HepG2 (cell line): ENCODE measurements around the gene SASH1. TPM values are rescaled to one million over a fixed set of nuclear protein-coding genes. Genes with fewer than 3 reads are reported as not detected.

Experiments
- ATAC-seq: fragments of 200-7000 bp; cut with Tn5 transposase; 3 replicates; pipeline ENCODE4 v1.9.1; 2020; ENCODE audit warnings: mild to moderate bottlenecking, moderate library complexity
- BruUV-seq: library from RNA; stranded (reverse); fragments of 400-500 nt; replicated peaks from 2 replicates; lab custom pipeline; 2021; lab: Mats Ljungman, UMichigan
- CTCF ChIA-PET: fragments of 300-600 bp; formaldehyde crosslinking; extraction: SDS; loops from one replicate; lab custom pipeline; 2021; ENCODE audit warnings: low total read pairs, inconsistent platforms, low intra/inter-chr PET ratio; lab: Yijun Ruan, JAX
- POLR2A ChIA-PET: fragments of 350-600 bp; sonication (Branson Sonifier 250); formaldehyde crosslinking; loops from one replicate; lab custom pipeline; 2020; ENCODE audit warnings: antibody characterized with exemption, inconsistent platforms; lab: Yijun Ruan, JAX
- DNase-seq: peaks from one replicate; pipeline ENCODE4 v3.0.0-alpha.2; 2015; ENCODE audit warnings: low spot score
- FAIRE-seq: peaks from 3 replicates; lab custom pipeline; 2011; peaks lifted over from hg19 to GRCh38; lab: Jason Lieb, UNC
- H2AFZ ChIP-seq: one replicate; pipeline ENCODE4 v1.6.1; 2011; ENCODE audit warnings: low read length, inconsistent platforms
- H3K27ac ChIP-seq: fragments of 300-600 bp; 3 replicates; pipeline ENCODE4 v1.8.0; 2011; ENCODE audit warnings: mixed run types, mild to moderate bottlenecking, mixed read lengths, low read length, inconsistent platforms; ENCODE audit not compliant: insufficient read depth; ENCODE audit errors: extremely low read length
- H3K27me3 ChIP-seq, 2 experiments: fragments of 200-600 bp in 1 of 2; 2 replicates in 1 of 2; 3 replicates in 1 of 2; pipeline versions ENCODE4 v1.6.0 to v1.8.0; 2011; ENCODE audit warnings: low read length in 2 of 2, mild to moderate bottlenecking in 2 of 2, moderate library complexity in 2 of 2, inconsistent platforms in 1 of 2; ENCODE audit not compliant: insufficient read depth in 2 of 2, control insufficient read depth in 1 of 2
- H3K36me3 ChIP-seq, 2 experiments: fragments of 200-600 bp in 1 of 2; replicated peaks in 1 of 2; 2 replicates in 1 of 2; 3 replicates in 1 of 2; pipeline versions ENCODE4 v1.5.1 to v1.8.0; 2011; ENCODE audit warnings: low read length in 2 of 2, inconsistent platforms in 1 of 2; ENCODE audit not compliant: insufficient read depth in 2 of 2, control insufficient read depth in 1 of 2
- H3K4me1 ChIP-seq: 2 replicates; pipeline ENCODE4 v1.5.1; 2012; ENCODE audit warnings: low read length, inconsistent platforms; ENCODE audit not compliant: insufficient read depth
- H3K4me2 ChIP-seq: 2 replicates; pipeline ENCODE4 v1.6.0; 2011; ENCODE audit warnings: low read depth, low read length, inconsistent platforms
- H3K4me3 ChIP-seq, 3 experiments: fragments of 200-600 bp in 1 of 3; sonication (generic), shearing (Covaris generic) in 1 of 3; replicated peaks in 1 of 3; 2 replicates each; pipeline ENCODE4 v1.5.1; 2011 to 2016; ENCODE audit warnings: low read length in 3 of 3, inconsistent platforms in 2 of 3, low read depth in 2 of 3, mild to moderate bottlenecking in 2 of 3, control low read depth in 1 of 3, mixed read lengths in 1 of 3; ENCODE audit not compliant: insufficient read depth in 1 of 3
- H3K79me2 ChIP-seq: one replicate; pipeline ENCODE4 v1.6.1; 2011; ENCODE audit warnings: low read length, inconsistent platforms; ENCODE audit not compliant: insufficient read depth
- H3K9ac ChIP-seq: 2 replicates; pipeline ENCODE4 v1.6.0; 2011; ENCODE audit warnings: mild to moderate bottlenecking, low read depth, low read length, inconsistent platforms; ENCODE audit not compliant: insufficient read depth
- H3K9me3 ChIP-seq: 2 replicates; pipeline ENCODE4 v1.5.1; 2012; ENCODE audit warnings: mild to moderate bottlenecking, low read length
- H4K20me1 ChIP-seq: 2 replicates; pipeline ENCODE4 v1.6.0; 2011; ENCODE audit warnings: inconsistent platforms, mild to moderate bottlenecking, low read length, moderate library complexity; ENCODE audit not compliant: insufficient read depth
- CC2D1A ChIP-seq: sonication (generic); formaldehyde crosslinking; IDR thresholded peaks from 2 replicates; pipeline ENCODE4 v1.8.1; 2023; ENCODE audit warnings: mild to moderate bottlenecking, missing genetic modification reagents
- CCDC6 ChIP-seq: sonication (generic); formaldehyde crosslinking; IDR thresholded peaks from 2 replicates; pipeline ENCODE4 v1.8.1; 2022; ENCODE audit warnings: mild to moderate bottlenecking, missing genetic modification reagents, moderate library complexity
- DRAP1 ChIP-seq: IDR thresholded peaks from 2 replicates; pipeline ENCODE4 v1.6.1; 2016; ENCODE audit warnings: missing genetic modification reagents, missing compliant biosample characterization
- HNRNPL ChIP-seq: fragments of 200-400 bp; formaldehyde crosslinking; IDR thresholded peaks from 2 replicates; pipeline ENCODE4 v1.6.1; 2017; ENCODE audit warnings: mild to moderate bottlenecking, low read depth, low read length
- HOXA3 ChIP-seq: sonication (generic); formaldehyde crosslinking; IDR thresholded peaks from 2 replicates; pipeline ENCODE4 v1.5.0; 2020; ENCODE audit warnings: missing genetic modification reagents
- KLF12 ChIP-seq: sonication (generic); formaldehyde crosslinking; IDR thresholded peaks from 2 replicates; pipeline ENCODE4 v1.4.0; 2020; ENCODE audit warnings: missing genetic modification reagents, borderline replicate concordance
- MAFK ChIP-seq, 2 experiments: IDR thresholded peaks in 1 of 2; conservative IDR thresholded peaks in 1 of 2; 2 replicates each; pipeline ENCODE4 v1.6.1; 2011; ENCODE audit warnings: improper control_type of control experiment in 2 of 2, low read length in 2 of 2
- MLXIP ChIP-seq: sonication (generic); formaldehyde crosslinking; IDR thresholded peaks from 2 replicates; pipeline ENCODE4 v1.9.0; 2021; ENCODE audit warnings: missing genetic modification reagents, borderline replicate concordance
- NFE2L2 ChIP-seq: fragments of 150-350 bp; IDR thresholded peaks from 2 replicates; pipeline ENCODE4 v1.6.1; 2014; ENCODE audit warnings: low read length
- RELA ChIP-seq: sonication (generic); formaldehyde crosslinking; IDR thresholded peaks from 2 replicates; pipeline ENCODE4 v1.4.0; 2020; ENCODE audit warnings: missing genetic modification reagents
- THAP8 ChIP-seq: sonication (generic); formaldehyde crosslinking; IDR thresholded peaks from 2 replicates; pipeline ENCODE4 v1.5.1; 2020; ENCODE audit warnings: missing genetic modification reagents, mild to moderate bottlenecking, borderline replicate concordance
- ZBTB2 ChIP-seq: sonication (generic); formaldehyde crosslinking; IDR thresholded peaks from 2 replicates; pipeline ENCODE4 v1.8.0; 2022; ENCODE audit warnings: low read depth, missing genetic modification reagents
- ZNF317 ChIP-seq: sonication (generic); formaldehyde crosslinking; IDR thresholded peaks from 2 replicates; pipeline ENCODE4 v1.5.0; 2020; ENCODE audit warnings: mild to moderate bottlenecking, missing genetic modification reagents
- ZNF33A ChIP-seq: sonication (generic); formaldehyde crosslinking; IDR thresholded peaks from 2 replicates; pipeline ENCODE4 v1.5.1; 2020; ENCODE audit warnings: missing genetic modification reagents, mild to moderate bottlenecking, moderate library complexity, borderline replicate concordance
- ZNF557 ChIP-seq: sonication (generic); formaldehyde crosslinking; IDR thresholded peaks from 2 replicates; pipeline ENCODE4 v1.4.0; 2020; ENCODE audit warnings: missing genetic modification reagents
- ZNF770 ChIP-seq: sonication (generic); formaldehyde crosslinking; IDR thresholded peaks from 2 replicates; pipeline ENCODE4 v1.5.0; 2020; ENCODE audit warnings: mild to moderate bottlenecking, missing genetic modification reagents
- WGBS: methylation state at CpG from one replicate; pipeline ENCODE4 v1.1.6; 2017; ENCODE audit warnings: low lambda C conversion rate; 5-methylcytosine and 5-hydroxymethylcytosine counted together
- in situ Hi-C: cut with HindIII; loops from 2 replicates; pipeline ENCODE4 v1.10.0; 2017; ENCODE audit warnings: low pct_unique_long_range_greater_than_20kb; ENCODE audit not compliant: extremely low pct_ligation_motif_present
- intact Hi-C: fragments of 100-400 bp; cut with micrococcal nuclease; formaldehyde crosslinking; loops from one replicate; pipeline ENCODE4 v1.10.0; 2022; ENCODE audit not compliant: unreplicated experiment
- polyA plus RNA-seq, 8 experiments: library from polyadenylated mRNA; depleted of rRNA in 3 of 8; stranded (reverse) in 7 of 8; unstranded in 1 of 8; fragments of >200 nt; fragmentation: Illumina TruSeq in 4 of 8; extraction: Trizol in 4 of 8; gene quantifications; 2 replicates each; pipeline versions ENCODE4 v1.2.1 to v1.2.3, GENCODE V29; 2011 to 2016; ENCODE audit warnings: low read depth in 4 of 8, missing spikeins in 1 of 8, mixed read lengths in 1 of 8; ENCODE audit not compliant: insufficient read depth in 1 of 8
- total RNA-seq, 5 experiments: library from RNA; depleted of rRNA; stranded (reverse); fragments of >200 nt; fragmentation: Illumina TruSeq; extraction: Trizol; gene quantifications; 2 replicates each; pipeline ENCODE4 v1.2.3, GENCODE V29; 2016; ENCODE audit warnings: low read depth in 1 of 5
- TF ChIP-seq, protein P1 (sequence below): sonication (generic); formaldehyde crosslinking; IDR thresholded peaks from 2 replicates; pipeline ENCODE4 v1.4.0; 2020; ENCODE audit warnings: missing genetic modification reagents

SASH1 gene
- total and polyA plus RNA-seq, 2 of the 13 experiments (the other 11 are each of a cell fraction or from before 2014, with no cell fraction given): 7.5 to 8.2 TPM

DNA sequence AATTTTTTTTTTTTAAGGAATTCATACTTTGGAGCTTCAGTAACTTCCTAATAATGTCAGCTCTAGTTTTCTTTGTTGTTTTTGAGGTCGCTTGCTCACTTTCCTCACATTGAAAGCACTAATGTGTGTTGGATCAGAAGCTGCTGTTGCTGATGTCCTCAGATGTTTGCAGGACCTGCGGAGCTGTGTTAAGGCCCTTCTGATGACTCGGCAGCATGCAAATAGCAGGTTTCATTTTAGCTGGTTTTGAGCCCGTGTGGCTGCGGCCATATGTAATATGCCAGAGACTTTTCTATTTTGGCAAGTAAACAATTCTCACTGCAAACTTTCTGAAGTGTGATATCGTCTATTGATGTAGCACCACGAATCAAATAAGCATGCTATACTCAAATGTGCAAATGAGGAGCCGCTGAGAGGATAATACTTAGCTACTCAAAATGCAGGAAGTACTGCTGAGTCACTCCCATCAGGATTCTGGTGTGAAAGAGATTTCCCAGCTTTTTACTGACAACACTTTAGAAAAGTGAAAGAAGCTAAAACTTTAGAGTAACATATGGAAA lies 187.8 kb downstream of the SASH1 start:
- Histone ChIP-seq H3K27ac (no peak overlapping the region), H3K79me2 (no peaks in the 10 kb centered on the region), H3K9me3 (no peaks in the 10 kb centered on the region), H2AFZ (no peak overlapping the region), H3K4me1 (no peaks in the 10 kb centered on the region), H3K4me2 (no peak overlapping the region), H3K4me3 (no peak overlapping the region), H3K9ac (no peak overlapping the region), H3K27me3 (no peaks in the 10 kb centered on the region), H3K36me3 (peaks cover 21 to 54% of the 10 kb centered on the region in 2 experiments), H4K20me1 (no peaks in the 10 kb centered on the region)
- DNase-seq: no peak
- no peak for FAIRE-seq
- CTCF ChIA-PET: no interaction called here
- no peak for ATAC-seq
- in situ Hi-C loops: no loop called here
- TF ChIP-seq KLF12 (CRISPR knock-in tag) (no peak), HOXA3 (CRISPR knock-in tag) (no peak), ZNF557 (CRISPR knock-in tag) (no peak), RELA (CRISPR knock-in tag) (no peak), MLXIP (CRISPR knock-in tag) (no peak), ZNF317 (no peak), CC2D1A (CRISPR knock-in tag) (no peak), THAP8 (CRISPR knock-in tag) (no peak), CCDC6 (CRISPR knock-in tag) (no peak), DRAP1 (no peak), ZBTB2 (CRISPR knock-in tag) (no peak), ZNF770 (CRISPR knock-in tag) (no peak), MAFK (conservative IDR thresholded peaks at IDR 0.05 in 1 of 2, IDR thresholded peaks at IDR 0.05 in 1 of 2; ENCODE audit: low read length in 2 of 2) (peak in 1 of 2 experiments; percentile 0; a peak in 1 of 4 replicates), NFE2L2 (peak; percentile 55; the same call in 1 of the 2 replicates), HNRNPL (no peak), ZNF33A (no peak)
- TF ChIP-seq, protein P1, sequence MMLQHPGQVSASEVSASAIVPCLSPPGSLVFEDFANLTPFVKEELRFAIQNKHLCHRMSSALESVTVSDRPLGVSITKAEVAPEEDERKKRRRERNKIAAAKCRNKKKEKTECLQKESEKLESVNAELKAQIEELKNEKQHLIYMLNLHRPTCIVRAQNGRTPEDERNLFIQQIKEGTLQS (CRISPR knock-in tag): no peak
- WGBS: 95% methylated on average over 8 of the region's 8 CpGs
- POLR2A ChIA-PET: no interaction called here
- intact Hi-C loops: no loop called here
- BruUV-seq: no TSS peak
